ENCODE data around the gene TTLL3.

Gene TTLL3

DNA sequence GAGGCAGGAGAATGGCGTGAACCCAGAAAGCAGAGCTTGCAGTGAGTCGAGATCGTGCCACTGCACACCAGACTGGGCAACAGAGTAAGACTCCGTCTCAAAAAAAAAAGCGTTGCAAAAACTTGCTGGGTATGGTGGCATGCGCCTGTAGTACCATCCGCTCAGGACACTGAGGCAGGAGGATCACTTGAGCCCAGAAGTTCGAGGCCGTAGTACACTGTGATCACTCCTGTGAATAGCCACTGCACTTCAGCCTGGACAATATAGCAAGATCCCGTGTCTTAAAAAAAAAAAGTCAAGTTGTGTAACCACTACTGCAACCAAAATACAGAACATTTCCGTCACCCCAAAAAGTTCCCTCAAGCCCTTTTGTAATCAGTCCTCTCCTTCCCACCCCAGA is 15.7 kb upstream of the TTLL3 start:
- Histone ChIP-seq H3K27me3 (ENCODE audit: insufficient read depth, low read depth) (no peaks in the 10 kb centered on the region), H4K20me1 (ENCODE audit: insufficient read depth) (no peaks in the 10 kb centered on the region), H3K27ac (no peak overlapping the region), H3K79me2 (ENCODE audit: insufficient read depth, low read depth) (peaks cover 30% of the 10 kb centered on the region), H3K9ac (no peak overlapping the region), H3K4me2 (no peak overlapping the region), H2AFZ (ENCODE audit: low read depth) (no peak overlapping the region), H3K36me3 (ENCODE audit: insufficient read depth) (no peaks in the 10 kb centered on the region), H3K4me3 (IDR thresholded peaks at IDR 0.05; ENCODE audit: insufficient read depth, low read depth, low read length) (no peak overlapping the region), H3K4me1 (ENCODE audit: low read depth, poor library complexity, severe bottlenecking) (peaks cover 7% of the 10 kb centered on the region)
- no peak for TF ChIP-seq CTCF (conservative IDR thresholded peaks at IDR 0.05; ENCODE audit: low read depth, low read length)

DNA sequence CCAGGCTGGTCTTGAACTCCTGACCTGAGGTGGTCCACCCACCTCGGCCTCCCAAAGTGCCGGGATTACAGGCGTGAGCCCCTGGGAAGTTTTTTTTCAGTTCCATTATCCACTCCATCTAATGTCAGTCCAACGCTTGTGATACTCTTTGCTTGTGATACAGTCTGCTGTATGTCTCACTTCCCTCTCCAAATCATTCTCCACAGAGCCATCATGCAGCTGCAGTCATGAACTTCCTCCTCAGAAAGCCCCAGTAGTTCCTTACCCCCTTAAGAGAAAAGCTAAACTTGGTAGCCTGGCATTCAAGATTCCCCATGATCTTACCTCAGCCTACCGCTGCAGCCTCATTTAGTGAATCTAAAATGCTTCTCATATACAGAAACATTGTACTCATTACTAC is 14.9 kb upstream of the TTLL3 start:
- H3K79me2 ChIP-seq (ENCODE audit: insufficient read depth, low read depth): peaks cover 30% of the 10 kb centered on the region
- H3K9ac ChIP-seq: no peak overlapping the region
- H3K27me3 ChIP-seq (ENCODE audit: insufficient read depth, low read depth): no peaks in the 10 kb centered on the region
- no peak overlapping the region for H3K27ac ChIP-seq
- H3K4me1 ChIP-seq (ENCODE audit: low read depth, poor library complexity, severe bottlenecking): peaks cover 7% of the 10 kb centered on the region
- no peak for TF ChIP-seq CTCF (conservative IDR thresholded peaks at IDR 0.05; ENCODE audit: low read depth, low read length)
- no peaks in the 10 kb centered on the region for H3K36me3 ChIP-seq (ENCODE audit: insufficient read depth)
- no peaks in the 10 kb centered on the region for H4K20me1 ChIP-seq (ENCODE audit: insufficient read depth)
- no peak overlapping the region for H3K4me3 ChIP-seq (IDR thresholded peaks at IDR 0.05; ENCODE audit: insufficient read depth, low read depth, low read length)
- H2AFZ ChIP-seq (ENCODE audit: low read depth): no peak overlapping the region
- no peak overlapping the region for H3K4me2 ChIP-seq

DNA sequence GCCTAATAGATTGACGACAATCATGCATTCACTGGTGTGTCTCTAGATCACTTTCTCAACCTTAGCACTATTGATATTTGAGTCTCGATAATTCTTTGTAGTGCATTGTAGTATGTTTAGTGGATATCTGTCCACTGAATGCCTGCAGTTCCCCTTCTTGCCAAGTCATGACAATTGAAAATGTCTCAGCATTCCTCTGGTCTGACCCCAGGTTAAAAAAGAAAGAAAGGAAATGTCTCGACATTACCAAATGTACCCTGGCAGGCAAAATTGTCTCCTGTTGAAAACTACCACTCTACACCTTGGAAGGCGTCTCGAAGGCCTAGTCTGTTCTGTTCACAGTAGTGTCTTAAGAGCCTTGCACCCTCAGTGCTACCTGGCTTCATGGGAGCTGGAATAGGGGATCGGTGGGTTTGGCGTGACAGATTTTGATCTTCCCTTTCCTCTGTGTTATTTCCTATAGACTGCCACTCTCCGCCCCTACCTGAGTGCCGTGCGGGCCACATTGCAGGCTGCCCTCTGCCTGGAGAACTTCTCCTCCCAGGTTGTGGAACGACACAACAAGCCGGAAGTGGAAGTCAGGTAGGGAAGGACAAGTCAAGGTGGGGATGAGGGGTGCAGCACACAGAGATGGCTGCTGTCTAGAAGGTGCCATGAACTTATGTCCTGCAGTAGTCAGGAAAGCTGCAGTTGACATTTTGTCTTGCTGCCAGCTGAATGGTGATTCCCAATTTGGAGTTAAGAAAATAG is 12.7 kb upstream of the TTLL3 start:
- H3K36me3 ChIP-seq (ENCODE audit: insufficient read depth): no peaks in the 10 kb centered on the region; the same call in 1 of the 2 replicates
- no peak overlapping the region for H2AFZ ChIP-seq (ENCODE audit: low read depth)
- peaks cover 30% of the 10 kb centered on the region for H3K79me2 ChIP-seq (ENCODE audit: insufficient read depth, low read depth)
- no peaks in the 10 kb centered on the region for H3K27me3 ChIP-seq (ENCODE audit: insufficient read depth, low read depth)
- H3K27ac ChIP-seq: no peak overlapping the region
- no peaks in the 10 kb centered on the region for H4K20me1 ChIP-seq (ENCODE audit: insufficient read depth)
- H3K4me2 ChIP-seq: no peak overlapping the region
- no peak overlapping the region for H3K4me3 ChIP-seq (IDR thresholded peaks at IDR 0.05; ENCODE audit: insufficient read depth, low read depth, low read length)
- peaks cover 3% of the 10 kb centered on the region for H3K4me1 ChIP-seq (ENCODE audit: low read depth, poor library complexity, severe bottlenecking)
- H3K9ac ChIP-seq: no peak overlapping the region
- no peak for TF ChIP-seq CTCF (conservative IDR thresholded peaks at IDR 0.05; ENCODE audit: low read depth, low read length)

DNA sequence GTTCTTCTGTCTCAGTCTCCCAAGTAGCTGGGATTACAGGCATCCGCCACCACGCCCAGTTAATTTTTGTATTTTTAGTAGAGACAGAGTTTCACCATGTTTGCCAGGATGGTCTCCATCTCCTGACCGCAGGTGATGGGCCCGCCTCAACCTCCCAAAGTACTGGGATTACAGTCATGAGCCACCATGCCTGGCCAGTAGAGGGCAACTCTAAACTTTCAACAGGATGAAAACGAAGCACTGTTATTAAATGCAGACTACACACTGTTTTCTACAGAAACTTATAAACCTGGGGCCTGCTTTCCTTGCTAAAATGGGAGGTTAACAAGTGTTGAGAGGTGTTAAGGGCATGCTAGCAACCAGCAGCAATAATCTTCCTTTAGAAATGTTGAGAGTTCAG is 9.5 kb upstream of the TTLL3 start:
- H4K20me1 ChIP-seq (ENCODE audit: insufficient read depth): no peaks in the 10 kb centered on the region
- no peaks in the 10 kb centered on the region for H3K27me3 ChIP-seq (ENCODE audit: insufficient read depth, low read depth)
- no peak overlapping the region for H3K4me3 ChIP-seq (IDR thresholded peaks at IDR 0.05; ENCODE audit: insufficient read depth, low read depth, low read length)
- no peak overlapping the region for H3K4me2 ChIP-seq
- H3K27ac ChIP-seq: no peak overlapping the region
- no peaks in the 10 kb centered on the region; the same call in 1 of the 2 replicates for H3K36me3 ChIP-seq (ENCODE audit: insufficient read depth)
- peaks cover 4% of the 10 kb centered on the region; the same call in 1 of the 2 replicates for H3K79me2 ChIP-seq (ENCODE audit: insufficient read depth, low read depth)
- no peaks in the 10 kb centered on the region for H3K4me1 ChIP-seq (ENCODE audit: low read depth, poor library complexity, severe bottlenecking)
- TF ChIP-seq CTCF (conservative IDR thresholded peaks at IDR 0.05; ENCODE audit: low read depth, low read length): peak; percentile 25; the same call in 1 of the 2 replicates
- no peak overlapping the region for H3K9ac ChIP-seq
- no peak overlapping the region for H2AFZ ChIP-seq (ENCODE audit: low read depth)
